Left lung (tissue), 10 donors: ENCODE measurements around the gene FLRT3. TPM values are rescaled to one million over a fixed set of nuclear protein-coding genes. Genes with fewer than 3 reads are reported as not detected.

Source experiments
- ATAC-seq: fragments of 200-7000 bp; cut with Tn5 transposase; one replicate; pipeline ENCODE4 v1.9.1; 2020; ENCODE audit warnings: moderate library complexity
- DNase-seq, 4 donors: peaks; one replicate each; pipeline ENCODE4 v3.0.0-alpha.2; 2013 to 2020
- H3K27ac ChIP-seq, 2 donors: fragments of 200-600 bp; sonication (generic) in 1 of 2; one replicate each; pipeline versions ENCODE4 v1.5.0 to v1.8.0; 2020 to 2021
- H3K27me3 ChIP-seq, 2 donors: fragments of 200-600 bp; sonication (generic) in 1 of 2; one replicate each; pipeline versions ENCODE4 v1.5.0 to v1.8.0; 2020 to 2021
- H3K36me3 ChIP-seq, 2 donors: fragments of 200-600 bp; sonication (generic) in 1 of 2; one replicate each; pipeline versions ENCODE4 v1.5.0 to v1.8.0; 2020 to 2021
- H3K4me1 ChIP-seq, 2 donors: fragments of 200-600 bp; one replicate each; pipeline ENCODE4 v1.8.0; 2021
- H3K4me3 ChIP-seq, 2 donors: fragments of 200-600 bp; sonication (generic) in 1 of 2; one replicate each; pipeline versions ENCODE4 v1.5.0 to v1.8.0; 2020 to 2021; ENCODE audit warnings: mild to moderate bottlenecking in 1 of 2
- H3K9me3 ChIP-seq, 2 donors: fragments of 200-600 bp; sonication (generic) in 1 of 2; one replicate each; pipeline versions ENCODE4 v1.5.0 to v1.8.0; 2020 to 2021
- CTCF ChIP-seq, 2 donors: fragments of 200-600 bp; sonication (generic) in 1 of 2; IDR thresholded peaks; one replicate each; pipeline versions ENCODE4 v1.5.0 to v1.8.0; 2021; ENCODE audit warnings: antibody characterized with exemption in 2 of 2
- intact Hi-C, 2 donors: fragments of 100-400 bp; cut with DNase I; formaldehyde crosslinking; loops; one replicate each; pipeline versions ENCODE4 v1.11.2 to v1.14.2; 2022
- polyA plus RNA-seq, 6 donors: library from polyadenylated mRNA; unstranded; fragments of 120-200 nt; gene quantifications; one replicate each; pipeline ENCODE4 v1.2.1, GENCODE V29; 2013; ENCODE audit not compliant: insufficient read length in 6 of 6
- total RNA-seq, 2 donors: library from RNA; stranded (reverse); fragmentation: NEBNext Ultra II Directional; extraction: Animal tissue kit (Norgen Biotek cat#: 25700); gene quantifications; one replicate each; pipeline ENCODE4 v1.2.1, GENCODE V29; 2021
- donor health status: DM: no; HTN: yes; CAD: no.
- donor health status: DM: no; HTN: no; CAD: no.

The FLRT3 gene
- total and polyA plus RNA-seq, 8 donors = 14.5 to 124 (median 19.6) TPM

- no peak for DNase-seq
- H3K4me1 ChIP-seq = no peaks in the 10 kb centered on the region
- ATAC-seq = no peak
- H3K27me3 ChIP-seq = no peaks in the 10 kb centered on the region
- no peak overlapping the region for H3K4me3 ChIP-seq
- peaks cover 0 to 22% of the 10 kb centered on the region in 2 donors for H3K9me3 ChIP-seq
- TF ChIP-seq CTCF (IDR thresholded peaks at IDR 0.05) = no peak
- intact Hi-C loops = no loop called here
- H3K36me3 ChIP-seq = no peaks in the 10 kb centered on the region
- H3K27ac ChIP-seq = no peak overlapping the region
Observed at GRCh38 chr20:14360416-14360815, 23.0 kb upstream of the FLRT3 start.

GRCh38 chr20:14355791-14356190 is 18.4 kb upstream of the FLRT3 start:
- Histone ChIP-seq H3K4me3 (no peak overlapping the region), H3K27ac (no peak overlapping the region), H3K36me3 (no peaks in the 10 kb centered on the region), H3K27me3 (no peaks in the 10 kb centered on the region), H3K9me3 (peaks cover 0 to 7% of the 10 kb centered on the region in 2 donors), H3K4me1 (no peaks in the 10 kb centered on the region)
- intact Hi-C loops = no loop called here
- TF ChIP-seq CTCF (IDR thresholded peaks at IDR 0.05) = no peak
- ATAC-seq (peak; percentile 26), DNase-seq (no peak)

GRCh38 chr20:14344746-14345145 is 7.3 kb upstream of the FLRT3 start:
- Histone ChIP-seq H3K27ac (no peak overlapping the region), H3K36me3 (no peaks in the 10 kb centered on the region), H3K27me3 (no peaks in the 10 kb centered on the region), H3K4me1 (no peaks in the 10 kb centered on the region), H3K9me3 (no peaks in the 10 kb centered on the region), H3K4me3 (no peak overlapping the region)
- no peak for ATAC-seq
- TF ChIP-seq CTCF (IDR thresholded peaks at IDR 0.05) = no peak
- intact Hi-C loops = no loop called here
- no peak for DNase-seq

- no peak for ATAC-seq
- H3K9me3 ChIP-seq = no peaks in the 10 kb centered on the region
- no peak overlapping the region for H3K4me3 ChIP-seq
- no peaks in the 10 kb centered on the region for H3K36me3 ChIP-seq
- no peaks in the 10 kb centered on the region for H3K27me3 ChIP-seq
- no peak for TF ChIP-seq CTCF (IDR thresholded peaks at IDR 0.05)
- no peaks in the 10 kb centered on the region for H3K4me1 ChIP-seq
- DNase-seq = no peak
- intact Hi-C loops = no loop called here
- H3K27ac ChIP-seq = no peak overlapping the region
Observed at GRCh38 chr20:14343491-14344065, 6.2 kb upstream of the FLRT3 start.

GRCh38 chr20:14342918-14343317 is 5.5 kb upstream of the FLRT3 start:
- no peak overlapping the region for H3K4me3 ChIP-seq
- DNase-seq = no peak
- intact Hi-C loops = no loop called here
- no peak for ATAC-seq
- no peaks in the 10 kb centered on the region for H3K27me3 ChIP-seq
- no peaks in the 10 kb centered on the region for H3K36me3 ChIP-seq
- no peak overlapping the region for H3K27ac ChIP-seq
- TF ChIP-seq CTCF (IDR thresholded peaks at IDR 0.05) = no peak
- no peaks in the 10 kb centered on the region for H3K4me1 ChIP-seq
- no peaks in the 10 kb centered on the region for H3K9me3 ChIP-seq
